IPS-NIHi11 (cell line): Measurements from ENCODE around the gene DDX54.

Source experiments
- DNase-seq: peaks from one replicate; pipeline ENCODE4 v3.0.0; 2012; ENCODE audit warnings: mixed read lengths, low spot score

DDX54 gene

DNA sequence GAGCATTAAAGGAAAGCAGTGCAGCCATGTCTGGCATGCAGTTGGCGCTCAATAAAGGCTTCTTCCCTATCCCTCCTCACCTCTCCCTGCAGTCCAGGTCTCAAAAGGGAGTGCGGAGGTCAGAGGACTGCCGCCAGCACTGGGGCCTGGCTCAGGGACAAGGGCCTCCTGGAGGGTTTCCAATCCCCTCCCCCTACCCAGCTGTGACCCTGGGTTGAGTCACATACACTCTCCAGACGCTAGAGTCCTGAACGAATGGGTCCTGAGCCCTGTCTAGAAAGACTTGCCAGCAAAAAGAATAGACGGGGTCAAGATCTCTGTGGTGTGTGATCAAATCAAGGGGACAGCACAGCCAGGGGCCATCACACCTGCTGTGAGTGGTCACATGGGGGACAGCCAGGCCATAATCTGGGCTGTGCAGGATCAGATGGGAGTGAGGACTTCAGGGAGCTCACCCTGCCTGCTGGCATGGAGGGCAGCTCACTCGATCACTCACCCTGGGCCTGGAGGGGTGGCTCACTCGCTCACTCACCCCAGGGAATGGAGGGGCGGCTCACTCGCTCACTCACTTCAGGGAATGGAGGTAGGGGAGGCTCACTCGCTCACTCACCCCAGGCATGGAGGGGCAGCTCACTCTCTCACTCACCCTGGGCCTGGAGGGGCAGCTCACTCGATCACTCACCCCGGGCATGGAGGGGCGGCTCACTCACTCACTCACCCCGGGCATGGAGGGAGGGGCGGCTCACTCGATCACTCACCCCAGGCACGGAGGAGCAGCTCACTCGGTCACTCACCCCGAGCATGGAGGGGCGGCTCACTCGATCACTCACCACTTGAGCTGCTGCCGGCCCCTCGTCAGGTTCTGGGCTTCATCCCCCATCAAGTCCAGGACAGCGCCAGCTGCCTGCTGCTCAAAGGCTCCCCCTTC lies 22.9 kb downstream of the DDX54 start:
- peak; percentile 61 for DNase-seq

DNA sequence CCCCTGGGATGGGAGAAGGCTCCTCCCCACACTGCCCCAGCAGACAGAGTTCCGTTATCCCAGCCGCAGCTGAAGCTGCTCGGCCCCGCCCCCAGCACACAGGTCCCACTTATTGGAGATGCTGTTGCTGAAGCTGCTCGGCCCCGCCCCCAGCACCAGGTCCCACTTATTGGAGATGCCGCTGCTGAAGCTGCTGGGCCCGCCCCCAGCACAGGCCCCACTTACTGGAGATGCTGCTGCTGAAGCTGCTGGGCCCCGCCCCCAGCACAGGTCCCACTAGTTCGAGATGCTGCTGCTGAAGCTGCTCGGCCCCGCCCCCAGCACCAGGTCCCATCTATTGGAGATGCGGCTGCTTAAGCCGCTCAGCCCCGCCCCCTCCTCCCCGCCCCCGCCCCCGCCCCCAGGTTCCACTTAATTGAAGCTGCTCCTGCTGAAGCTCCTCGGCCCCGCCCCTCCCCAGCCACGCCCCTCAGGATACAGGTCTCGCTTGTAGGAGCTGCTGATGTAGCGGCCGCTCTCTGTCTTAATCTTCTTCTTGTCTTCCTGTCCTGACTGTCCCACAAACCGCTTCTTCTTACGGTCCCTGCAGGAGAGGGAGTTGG lies 23.8 kb downstream of the DDX54 start:
- peak; percentile 94 for DNase-seq

GRCh38 chr12:113159937-113160336 lies 25.3 kb downstream of the DDX54 start:
- DNase-seq: no peak

GRCh38 chr12:113158439-113159203 lies 26.7 kb downstream of the DDX54 start:
- DNase-seq: no peak

- DNase-seq: no peak
Measured at GRCh38 chr12:113157218-113157859, 27.9 kb downstream of the DDX54 start.

DNA sequence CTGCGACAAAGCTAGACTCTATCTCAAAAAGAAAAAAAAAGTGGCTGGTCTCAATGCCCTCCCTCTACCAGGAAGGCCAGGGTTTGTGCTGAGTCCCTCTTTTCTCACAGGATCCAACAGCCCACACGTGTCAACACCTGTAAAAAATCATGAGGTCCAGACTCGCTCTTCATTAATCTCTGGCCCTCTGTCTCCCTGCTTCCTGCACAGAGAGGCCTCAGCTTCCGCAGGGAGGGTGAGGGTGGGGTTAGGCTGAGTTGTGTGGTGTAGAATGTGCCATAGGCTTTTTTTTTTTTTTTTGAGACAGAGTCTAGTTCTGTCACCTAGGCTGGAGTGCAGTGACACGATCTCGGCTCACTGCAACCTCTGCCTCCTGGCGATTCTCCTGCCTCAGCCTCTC lies 29.6 kb downstream of the DDX54 start:
- no peak for DNase-seq

DNA sequence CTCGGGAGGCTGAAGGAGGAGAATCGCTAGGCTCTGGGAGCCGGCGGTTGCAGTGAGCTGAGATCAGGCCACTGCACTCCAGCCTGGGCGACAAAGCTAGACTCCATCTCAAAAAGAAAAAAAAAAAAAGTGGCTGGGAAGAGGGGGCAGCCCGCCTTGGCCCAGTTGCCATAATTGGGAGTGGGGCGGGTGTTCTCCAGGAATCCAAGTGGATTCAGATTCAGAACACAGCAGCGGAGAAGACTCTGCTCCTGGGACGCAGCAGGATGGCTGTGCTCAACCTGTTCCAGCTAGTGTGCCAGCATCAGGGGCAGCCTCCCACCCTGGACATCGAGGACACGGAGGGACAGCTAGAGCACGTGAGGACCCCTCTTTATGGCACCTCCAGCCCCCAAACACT lies 30.2 kb downstream of the DDX54 start:
- no peak for DNase-seq

DNA sequence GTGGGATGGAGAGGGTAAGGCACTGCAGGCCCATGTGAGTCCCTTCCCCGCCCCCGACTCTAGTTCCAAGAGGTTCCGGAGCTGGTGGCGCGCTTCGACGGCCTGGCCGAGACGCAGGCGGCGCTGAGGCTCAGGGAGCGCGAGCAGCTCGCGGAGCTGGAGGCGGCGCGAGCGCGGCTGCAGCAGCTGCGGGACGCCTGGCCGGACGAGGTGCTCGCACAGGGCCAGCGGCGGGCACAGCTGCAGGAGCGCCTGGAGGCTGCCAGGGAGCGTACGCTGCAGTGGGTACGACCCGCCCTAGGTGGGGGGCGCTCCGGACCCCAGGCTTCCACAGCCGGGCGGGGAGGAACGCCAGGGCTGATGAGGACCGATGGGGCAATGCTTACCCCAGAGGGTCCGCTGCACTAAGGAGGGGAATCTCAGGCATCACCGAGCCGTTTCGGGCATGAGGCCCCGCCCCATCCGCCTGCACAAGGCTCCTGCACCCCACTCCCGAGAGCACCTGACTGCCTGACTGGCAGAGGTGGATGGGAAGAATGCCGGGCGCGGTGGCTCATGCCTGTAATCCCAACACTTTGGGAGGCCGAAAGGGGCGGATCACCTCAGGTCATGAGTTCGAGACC lies 30.8 kb downstream of the DDX54 start:
- peak; percentile 62 for DNase-seq

DNA sequence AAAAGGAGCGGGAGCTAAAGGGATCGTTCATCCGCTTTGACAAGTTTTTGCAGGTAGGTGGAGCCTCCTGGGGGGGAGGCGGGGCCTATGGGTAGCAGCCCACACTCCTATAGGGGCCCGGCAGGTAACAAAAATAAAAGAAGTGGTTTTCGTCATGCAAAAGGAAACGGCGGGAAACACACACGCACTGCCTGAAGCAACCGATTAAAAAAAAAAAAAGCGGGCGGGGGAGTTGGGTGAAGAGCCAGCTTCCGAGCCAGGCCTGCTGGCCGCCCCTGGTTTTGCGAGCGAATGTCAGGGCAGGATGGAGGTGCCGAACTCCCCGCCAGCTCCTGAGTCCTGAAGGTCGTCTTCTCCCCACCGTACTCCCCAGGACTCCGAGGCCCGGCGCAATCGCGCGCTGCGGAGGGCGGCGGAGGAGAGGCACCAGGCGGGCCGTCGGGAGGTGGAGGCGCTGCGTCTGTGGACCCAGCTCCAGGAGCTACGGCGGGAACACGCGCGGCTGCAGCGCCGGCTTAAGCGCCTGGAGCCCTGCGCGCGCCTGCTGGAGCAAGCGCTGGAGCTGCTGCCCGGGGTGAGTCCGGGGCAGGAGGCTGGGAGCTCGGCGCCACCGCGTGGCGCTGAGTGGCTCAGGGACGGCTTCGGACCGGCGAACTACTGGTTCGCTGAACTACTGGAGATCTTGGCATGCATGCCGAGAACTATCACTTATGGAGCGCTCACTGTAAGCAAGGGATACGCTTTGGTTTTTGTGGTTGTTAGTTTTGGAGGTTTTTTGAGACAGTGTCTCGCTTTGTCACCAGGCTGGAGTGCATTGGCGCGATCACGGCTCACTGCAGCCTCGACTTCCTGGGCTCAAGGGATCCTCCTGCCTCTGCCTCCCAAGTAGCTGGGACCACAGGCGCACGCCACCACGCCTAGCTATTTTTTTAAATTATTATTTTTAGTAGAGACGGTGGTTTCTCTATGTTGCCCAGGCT lies 32.2 kb downstream of the DDX54 start:
- peak; percentile 88 for DNase-seq

DNA sequence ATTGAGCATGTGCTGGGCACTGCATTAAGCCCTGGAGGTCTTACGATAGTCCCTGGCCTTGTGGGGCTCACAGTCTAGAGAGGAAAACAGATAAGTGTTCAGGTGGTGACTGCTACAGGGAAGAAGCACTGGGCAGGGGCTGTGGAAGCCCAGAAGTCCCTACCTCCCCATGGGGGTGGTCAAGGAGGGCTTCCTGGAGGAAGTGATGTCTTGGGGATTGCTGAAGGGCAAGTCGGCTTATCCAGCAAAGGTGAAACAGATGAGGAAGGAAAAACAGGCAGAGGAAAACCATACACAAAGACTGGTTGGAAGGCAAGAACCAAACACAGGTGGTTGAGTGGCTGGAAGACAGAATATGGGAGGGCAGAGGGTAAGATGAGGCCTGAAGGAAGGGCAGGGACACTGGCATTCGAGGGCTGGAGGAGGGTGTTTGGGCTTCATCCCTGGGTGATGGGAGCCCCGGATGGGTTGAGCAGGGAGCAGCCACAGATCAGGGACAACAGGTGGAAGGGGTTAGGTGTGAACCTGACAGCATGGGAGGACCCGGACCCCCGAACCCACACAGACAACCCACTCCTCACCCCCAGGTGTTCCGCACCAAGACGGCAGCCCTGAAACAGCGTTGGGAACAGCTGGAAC lies 33.0 kb downstream of the DDX54 start:
- DNase-seq: peak; percentile 40

- DNase-seq: no peak
Measured at GRCh38 chr12:113151655-113152054, 33.6 kb downstream of the DDX54 start.

- DNase-seq: peak; percentile 91
Measured at GRCh38 chr12:113149361-113150150, 35.7 kb downstream of the DDX54 start, which contains the start of gene CFAP73. CFAP73 (plus strand) TSS chr12:113149724; CDS start chr12:113149858, 134 bp downstream.

GRCh38 chr12:113146999-113147398 lies 38.3 kb downstream of the DDX54 start:
- DNase-seq: no peak

DNA sequence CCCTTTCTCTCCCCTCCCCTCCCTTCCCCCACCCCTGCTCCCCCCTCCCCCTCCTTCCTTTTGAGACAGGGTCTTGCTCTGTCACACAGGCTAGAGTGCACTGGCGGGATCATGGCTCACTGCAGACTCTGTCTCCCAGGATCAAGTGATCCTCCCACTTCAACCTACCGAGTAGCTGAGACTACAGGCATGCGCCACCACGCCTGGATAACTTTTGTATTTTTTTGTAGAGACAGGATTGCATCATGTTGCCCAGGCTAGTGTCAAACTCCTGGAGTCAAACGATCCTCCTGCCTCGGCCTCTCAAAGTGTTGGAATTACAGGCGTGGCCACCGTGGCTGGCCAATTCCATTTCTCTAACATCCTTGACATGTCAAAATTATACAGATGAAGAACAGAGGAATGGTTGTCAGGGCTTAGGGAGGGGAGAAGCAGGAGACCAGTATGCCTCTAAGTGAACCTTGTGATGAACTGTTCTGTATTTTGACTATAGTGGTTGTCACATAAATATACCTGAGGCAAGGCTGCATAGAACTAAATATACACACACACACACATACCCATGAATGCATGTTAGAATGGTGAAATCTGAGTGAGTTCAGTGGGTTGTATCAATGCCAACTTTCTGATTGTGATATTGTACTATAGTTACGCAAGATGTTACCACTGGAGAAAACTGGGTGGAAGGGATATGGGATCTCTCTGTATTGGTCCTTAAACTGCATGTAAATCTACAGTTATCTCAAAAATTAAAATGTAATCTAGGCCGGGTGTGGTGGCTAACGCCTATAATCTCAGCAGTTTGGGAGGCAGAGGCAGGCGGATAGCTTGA lies 39.3 kb downstream of the DDX54 start:
- no peak for DNase-seq

GRCh38 chr12:113144806-113145205 lies 40.5 kb downstream of the DDX54 start:
- no peak for DNase-seq

GRCh38 chr12:113143959-113144358 lies 41.3 kb downstream of the DDX54 start:
- DNase-seq: no peak

- no peak for DNase-seq
Measured at GRCh38 chr12:113142886-113143332, 42.4 kb downstream of the DDX54 start.
